GM10248 (cell line): Measurements from ENCODE around the gene MSI2.
A peak's percentile ranks its signal among the peaks of the same experiment; 100 is the strongest.

Source experiments
- CTCF ChIA-PET: fragments of 300-600 bp; sonication (Branson Sonifier 250); formaldehyde crosslinking; extraction: SDS; loops from one replicate; lab custom pipeline; 2021; ENCODE audit warnings: antibody characterized with exemption; lab: Yijun Ruan, JAX
- POLR2A ChIA-PET: fragments of 350-650 bp; sonication (Branson Sonifier 250); formaldehyde crosslinking; extraction: SDS; loops from one replicate; lab custom pipeline; 2020; ENCODE audit warnings: antibody characterized with exemption; lab: Yijun Ruan, JAX
- DNase-seq: peaks from one replicate; pipeline ENCODE4 v3.0.0; 2012; ENCODE audit errors: extremely low spot score
- TF ChIP-seq, protein P1 (sequence below): IDR thresholded peaks from 2 replicates; pipeline ENCODE4 v1.5.1; 2012; ENCODE audit warnings: mild to moderate bottlenecking, low read depth; ENCODE audit errors: extremely low read depth, missing control alignments, control extremely low read depth

MSI2 gene

DNA sequence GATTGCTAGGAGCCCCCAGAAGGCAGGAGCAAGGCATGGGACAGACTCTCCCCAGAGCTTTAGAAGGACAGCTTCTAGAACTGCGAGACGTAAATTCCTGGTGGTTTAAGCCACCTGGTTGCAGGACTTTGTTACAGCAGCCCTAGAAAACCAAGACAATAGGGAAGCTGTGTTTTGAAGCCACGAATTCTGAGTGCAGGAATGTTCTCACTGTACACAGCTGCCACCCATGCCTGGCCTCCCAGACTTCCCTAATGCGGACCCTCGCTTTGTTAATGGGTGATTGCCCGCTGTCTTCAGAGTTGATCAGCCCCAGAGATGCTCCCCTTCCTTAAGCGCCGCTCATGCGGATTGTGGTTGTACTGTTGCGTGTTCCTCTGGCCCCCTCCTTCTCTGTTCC is 177.1 kb downstream of the MSI2 start:
- TF ChIP-seq, protein P1, sequence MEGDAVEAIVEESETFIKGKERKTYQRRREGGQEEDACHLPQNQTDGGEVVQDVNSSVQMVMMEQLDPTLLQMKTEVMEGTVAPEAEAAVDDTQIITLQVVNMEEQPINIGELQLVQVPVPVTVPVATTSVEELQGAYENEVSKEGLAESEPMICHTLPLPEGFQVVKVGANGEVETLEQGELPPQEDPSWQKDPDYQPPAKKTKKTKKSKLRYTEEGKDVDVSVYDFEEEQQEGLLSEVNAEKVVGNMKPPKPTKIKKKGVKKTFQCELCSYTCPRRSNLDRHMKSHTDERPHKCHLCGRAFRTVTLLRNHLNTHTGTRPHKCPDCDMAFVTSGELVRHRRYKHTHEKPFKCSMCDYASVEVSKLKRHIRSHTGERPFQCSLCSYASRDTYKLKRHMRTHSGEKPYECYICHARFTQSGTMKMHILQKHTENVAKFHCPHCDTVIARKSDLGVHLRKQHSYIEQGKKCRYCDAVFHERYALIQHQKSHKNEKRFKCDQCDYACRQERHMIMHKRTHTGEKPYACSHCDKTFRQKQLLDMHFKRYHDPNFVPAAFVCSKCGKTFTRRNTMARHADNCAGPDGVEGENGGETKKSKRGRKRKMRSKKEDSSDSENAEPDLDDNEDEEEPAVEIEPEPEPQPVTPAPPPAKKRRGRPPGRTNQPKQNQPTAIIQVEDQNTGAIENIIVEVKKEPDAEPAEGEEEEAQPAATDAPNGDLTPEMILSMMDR = no peak
- POLR2A ChIA-PET = no interaction called here
- CTCF ChIA-PET = interaction anchor here (1.3 kb wide), 2 partner anchors 9 to 14 kb away, joined by 3 to 4 read pairs; no protein-coding TSS in a partner anchor
- no peak for DNase-seq

- no peak for DNase-seq
- TF ChIP-seq, protein P1 = no peak
- CTCF ChIA-PET = interaction anchor here (1.3 kb wide), 2 partner anchors 10 to 13 kb away, joined by 3 to 4 read pairs; no protein-coding TSS in a partner anchor
- POLR2A ChIA-PET = no interaction called here
Observed at GRCh38 chr17:57434361-57434760, 178.0 kb downstream of the MSI2 start.

- ChIA-PET POLR2A (no interaction called here), CTCF (no interaction called here)
- TF ChIP-seq, protein P1 = no peak
- no peak for DNase-seq
Observed at GRCh38 chr17:57436565-57436964, 180.2 kb downstream of the MSI2 start.

DNA sequence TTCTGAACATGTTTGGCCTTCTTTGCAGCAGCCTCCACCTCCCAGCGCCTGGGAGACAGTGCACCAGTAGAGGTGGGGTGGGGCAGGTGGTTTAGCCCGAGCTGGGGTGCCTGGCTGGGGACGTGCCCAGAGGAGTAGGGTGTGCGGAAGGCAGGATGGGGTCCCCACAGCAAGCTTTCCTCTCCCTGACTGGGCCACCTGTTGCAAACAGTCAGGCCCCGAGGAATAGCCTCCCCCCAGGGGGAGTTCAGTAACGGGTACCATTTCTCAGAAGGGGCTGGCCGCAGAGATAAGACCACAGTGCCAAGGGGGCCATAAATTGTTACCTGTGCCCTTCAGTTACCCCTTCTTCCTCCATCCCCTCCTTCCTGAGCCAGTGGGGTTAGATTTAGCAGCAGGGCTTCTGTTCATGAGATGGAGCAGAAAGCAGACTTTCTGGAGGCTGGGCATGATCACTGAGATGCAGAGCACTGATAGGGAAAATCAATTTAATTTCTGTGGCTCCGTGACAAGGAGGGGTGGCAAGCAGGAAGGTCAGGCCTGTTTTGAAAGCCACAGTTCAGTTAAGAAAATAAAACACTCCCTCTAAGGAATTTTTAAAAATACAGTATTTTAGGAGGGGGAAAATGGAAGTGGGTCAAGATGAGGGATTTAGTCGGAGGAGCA is 181.9 kb downstream of the MSI2 start:
- ChIA-PET CTCF (no interaction called here), POLR2A (no interaction called here)
- TF ChIP-seq, protein P1 = no peak
- no peak for DNase-seq

DNA sequence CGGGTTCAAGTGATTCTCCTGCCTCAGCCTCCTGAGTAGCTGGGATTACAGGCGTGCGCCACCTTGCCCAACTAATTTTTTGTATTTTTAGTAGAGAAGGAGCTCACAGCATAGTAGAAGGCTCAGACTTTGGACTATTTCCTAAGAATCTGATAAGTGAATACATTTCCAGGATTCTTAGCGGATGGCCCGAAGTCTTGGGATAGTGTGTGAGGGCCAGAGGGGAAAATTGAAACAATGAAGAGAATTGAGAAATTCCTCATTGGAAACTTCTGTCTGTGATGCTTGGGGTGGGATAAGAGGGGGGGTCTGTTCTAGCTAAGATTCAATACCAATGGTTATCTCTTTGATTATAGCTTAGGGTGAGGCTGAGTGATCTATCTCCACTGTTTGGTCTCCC is 183.3 kb downstream of the MSI2 start:
- ChIA-PET CTCF (interaction anchor here (0.8 to 3.2 kb wide), 22 partner anchors 8 to 232 kb away, joined by 3 to 39 read pairs (median 4); no protein-coding TSS in a partner anchor), POLR2A (interaction anchor here (0.6 kb wide), 1 partner anchor 38 kb away, joined by 3 read pairs; no protein-coding TSS in a partner anchor)
- TF ChIP-seq, protein P1 = no peak
- DNase-seq = no peak

GRCh38 chr17:57440522-57441269 is 184.4 kb downstream of the MSI2 start:
- peak; percentile 77 for DNase-seq
- TF ChIP-seq, protein P1 = peak; percentile 47
- ChIA-PET POLR2A (interaction anchor here (0.6 to 1.0 kb wide), 3 partner anchors 40 to 1252 kb away, joined by 3 to 7 read pairs (median 4); no protein-coding TSS in a partner anchor), CTCF (interaction anchor here (0.6 to 3.2 kb wide), 35 partner anchors 8 to 231 kb away, joined by 3 to 39 read pairs (median 3); no protein-coding TSS in a partner anchor)
